Osteoblast (primary cell): Measurements from ENCODE around the gene GCNA. TPM values are rescaled to one million over a fixed set of nuclear protein-coding genes. Genes with fewer than 3 reads are reported as not detected.
"Not testable (repeated sequence)": the region's sequence is repeated elsewhere in the genome, so short reads cannot be mapped to it uniquely, and the experiment has no call there.

Experiments
- DNase-seq: peaks from one replicate; pipeline ENCODE4 v3.0.0; 2011; ENCODE audit warnings: low spot score, mixed read lengths; ENCODE audit not compliant: insufficient read length; ENCODE audit errors: missing footprints
- H2AFZ ChIP-seq: 2 replicates; pipeline ENCODE4 v1.6.0; 2011; ENCODE audit warnings: mild to moderate bottlenecking, low read length
- H3K27ac ChIP-seq: 2 replicates; pipeline ENCODE4 v1.5.1; 2011; ENCODE audit warnings: mild to moderate bottlenecking, low read depth, low read length, moderate library complexity
- H3K27me3 ChIP-seq: 2 replicates; pipeline ENCODE4 v1.6.0; 2012; ENCODE audit warnings: mild to moderate bottlenecking, control low read depth, inconsistent platforms, low read length, moderate library complexity; ENCODE audit not compliant: insufficient read depth
- H3K36me3 ChIP-seq: 2 replicates; pipeline ENCODE4 v1.5.1; 2011; ENCODE audit warnings: mild to moderate bottlenecking, low read length, control low read depth, moderate library complexity; ENCODE audit not compliant: insufficient read depth
- H3K4me1 ChIP-seq: 2 replicates; pipeline ENCODE4 v1.5.1; 2011; ENCODE audit warnings: mild to moderate bottlenecking, low read length, control low read depth, moderate library complexity; ENCODE audit not compliant: insufficient read depth
- H3K4me2 ChIP-seq: 2 replicates; pipeline ENCODE4 v1.6.0; 2011; ENCODE audit warnings: mild to moderate bottlenecking, low read length; ENCODE audit not compliant: insufficient read depth
- H3K4me3 ChIP-seq: fragments of 200-600 bp; sonication (generic); 3 replicates; pipeline ENCODE4 v1.5.1; 2012; ENCODE audit warnings: mild to moderate bottlenecking, low read length, inconsistent platforms; ENCODE audit not compliant: insufficient read depth
- H3K79me2 ChIP-seq: 2 replicates; pipeline ENCODE4 v1.6.0; 2012; ENCODE audit warnings: mild to moderate bottlenecking, low read length, control low read depth, inconsistent platforms; ENCODE audit not compliant: insufficient read depth
- H3K9me3 ChIP-seq: 2 replicates; pipeline ENCODE4 v1.5.1; 2011; ENCODE audit warnings: low read depth, low read length, control low read depth
- H4K20me1 ChIP-seq: 2 replicates; pipeline ENCODE4 v1.6.0; 2012; ENCODE audit warnings: mild to moderate bottlenecking, low read length, control low read depth; ENCODE audit not compliant: insufficient read depth
- total RNA-seq: library from RNA; depleted of rRNA; stranded (reverse); fragments of >200 nt; gene quantifications from 2 replicates; pipeline ENCODE4 v1.2.3, GENCODE V29; 2012
- TF ChIP-seq, protein P1 (sequence below): IDR thresholded peaks from 2 replicates; pipeline ENCODE4 v1.5.1; 2011; ENCODE audit warnings: mild to moderate bottlenecking, low read depth, low read length, moderate library complexity; ENCODE audit errors: extremely low read depth

Gene GCNA
- total RNA-seq, 1 donor = 4.3 TPM

GRCh38 chrX:71659342-71659741 lies 81.1 kb downstream of the GCNA start:
- Histone ChIP-seq H3K36me3 (no peaks in the 10 kb centered on the region), H2AFZ (no peak overlapping the region), H3K4me3 (no peak overlapping the region), H3K27me3 (peaks cover 17% of the 10 kb centered on the region), H3K4me1 (no peaks in the 10 kb centered on the region), H3K79me2 (no peaks in the 10 kb centered on the region), H3K9me3 (no peaks in the 10 kb centered on the region), H4K20me1 (no peaks in the 10 kb centered on the region), H3K4me2 (no peak overlapping the region), H3K27ac (no peak overlapping the region)
- TF ChIP-seq, protein P1, sequence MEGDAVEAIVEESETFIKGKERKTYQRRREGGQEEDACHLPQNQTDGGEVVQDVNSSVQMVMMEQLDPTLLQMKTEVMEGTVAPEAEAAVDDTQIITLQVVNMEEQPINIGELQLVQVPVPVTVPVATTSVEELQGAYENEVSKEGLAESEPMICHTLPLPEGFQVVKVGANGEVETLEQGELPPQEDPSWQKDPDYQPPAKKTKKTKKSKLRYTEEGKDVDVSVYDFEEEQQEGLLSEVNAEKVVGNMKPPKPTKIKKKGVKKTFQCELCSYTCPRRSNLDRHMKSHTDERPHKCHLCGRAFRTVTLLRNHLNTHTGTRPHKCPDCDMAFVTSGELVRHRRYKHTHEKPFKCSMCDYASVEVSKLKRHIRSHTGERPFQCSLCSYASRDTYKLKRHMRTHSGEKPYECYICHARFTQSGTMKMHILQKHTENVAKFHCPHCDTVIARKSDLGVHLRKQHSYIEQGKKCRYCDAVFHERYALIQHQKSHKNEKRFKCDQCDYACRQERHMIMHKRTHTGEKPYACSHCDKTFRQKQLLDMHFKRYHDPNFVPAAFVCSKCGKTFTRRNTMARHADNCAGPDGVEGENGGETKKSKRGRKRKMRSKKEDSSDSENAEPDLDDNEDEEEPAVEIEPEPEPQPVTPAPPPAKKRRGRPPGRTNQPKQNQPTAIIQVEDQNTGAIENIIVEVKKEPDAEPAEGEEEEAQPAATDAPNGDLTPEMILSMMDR = no peak
- DNase-seq = no peak

GRCh38 chrX:71659959-71660358 lies 81.7 kb downstream of the GCNA start:
- Histone ChIP-seq H3K4me3 (no peak overlapping the region), H3K4me2 (no peak overlapping the region), H3K27me3 (peaks cover 17% of the 10 kb centered on the region), H3K4me1 (no peaks in the 10 kb centered on the region), H2AFZ (no peak overlapping the region), H3K79me2 (no peaks in the 10 kb centered on the region), H3K9me3 (no peaks in the 10 kb centered on the region), H3K27ac (no peak overlapping the region), H4K20me1 (no peaks in the 10 kb centered on the region), H3K36me3 (no peaks in the 10 kb centered on the region)
- TF ChIP-seq, protein P1 = no peak
- DNase-seq = no peak

GRCh38 chrX:71660562-71661416 lies 82.6 kb downstream of the GCNA start:
- Histone ChIP-seq H4K20me1 (no peaks in the 10 kb centered on the region), H3K79me2 (no peaks in the 10 kb centered on the region), H3K9me3 (no peaks in the 10 kb centered on the region), H3K27ac (no peak overlapping the region), H3K4me2 (no peak overlapping the region), H3K4me1 (no peaks in the 10 kb centered on the region), H3K4me3 (no peak overlapping the region), H3K27me3 (peaks cover 17% of the 10 kb centered on the region), H2AFZ (no peak overlapping the region), H3K36me3 (no peaks in the 10 kb centered on the region)
- TF ChIP-seq, protein P1 = no peak
- no peak for DNase-seq

DNA sequence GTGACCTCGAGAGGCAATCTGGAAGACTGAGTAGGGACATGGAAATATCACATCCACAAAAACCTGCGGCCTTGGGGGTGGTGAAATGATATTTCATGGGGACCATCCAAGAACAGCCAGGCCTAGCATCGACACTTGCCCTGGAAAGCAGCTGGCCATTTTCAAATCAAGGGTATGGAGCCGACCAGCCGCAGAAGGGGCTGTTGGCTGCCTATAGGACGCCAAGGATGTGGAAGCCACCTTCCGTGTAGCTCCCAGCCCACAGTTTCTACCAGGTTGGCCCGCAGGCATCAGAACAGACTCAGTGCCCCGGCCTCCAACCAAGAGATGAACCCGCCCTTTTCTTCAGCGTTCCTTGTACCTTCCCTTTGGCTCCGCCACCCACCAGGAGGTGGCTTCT lies 83.7 kb downstream of the GCNA start:
- Histone ChIP-seq H3K4me3 (no peak overlapping the region), H3K4me1 (no peaks in the 10 kb centered on the region), H4K20me1 (no peaks in the 10 kb centered on the region), H3K9me3 (no peaks in the 10 kb centered on the region), H2AFZ (no peak overlapping the region), H3K27me3 (peaks cover 8% of the 10 kb centered on the region), H3K27ac (no peak overlapping the region), H3K4me2 (no peak overlapping the region), H3K36me3 (no peaks in the 10 kb centered on the region), H3K79me2 (no peaks in the 10 kb centered on the region)
- DNase-seq = no peak
- TF ChIP-seq, protein P1 = no peak

DNA sequence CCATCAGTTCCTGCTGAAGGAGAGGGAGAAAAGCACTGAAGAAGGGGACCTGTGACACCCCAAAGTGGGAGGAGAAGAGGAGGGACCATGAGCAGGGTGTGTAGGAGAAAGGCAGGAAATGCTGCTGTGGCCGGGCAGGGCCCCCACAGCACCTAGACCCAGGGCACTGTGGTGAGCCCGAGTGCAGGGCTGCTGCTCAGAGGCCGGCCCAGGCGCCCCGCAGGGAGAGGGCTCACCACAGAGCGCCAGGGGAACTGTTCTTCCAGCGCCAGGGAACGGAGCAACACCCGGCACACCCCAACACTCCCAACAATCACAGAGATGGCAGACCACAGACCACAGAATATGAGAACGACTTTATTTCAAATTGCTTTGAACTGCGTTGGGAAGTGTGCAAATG lies 84.4 kb downstream of the GCNA start:
- not testable (repeated sequence) for H3K79me2 ChIP-seq

More for the DNA sequence above, 84.4 kb downstream of the GCNA start:
- not testable (repeated sequence) for H3K4me3 ChIP-seq, H4K20me1 ChIP-seq, H3K4me2 ChIP-seq, H3K27ac ChIP-seq, H3K36me3 ChIP-seq, H3K4me1 ChIP-seq, H3K9me3 ChIP-seq, H2AFZ ChIP-seq, DNase-seq, H3K27me3 ChIP-seq
